ENCODE results near the gene KCNJ12. TPM values are rescaled to one million over a fixed set of nuclear protein-coding genes. Genes with fewer than 3 reads are reported as not detected.

The KCNJ12 gene
- total RNA-seq, 1 experiment from 2014 or later = 2.3 TPM

- H3K9me3 Mint-ChIP-seq = peaks cover 11% of the 10 kb centered on the region
- H3K27me3 Mint-ChIP-seq (ENCODE audit: low read depth) = peaks cover 52% of the 10 kb centered on the region
- H3K4me3 Mint-ChIP-seq = no peak overlapping the region
- peaks cover 8% of the 10 kb centered on the region for H3K36me3 Mint-ChIP-seq
- ATAC-seq (no peak), DNase-seq (ENCODE audit: low spot score) (no peak)
- peaks cover 20% of the 10 kb centered on the region for H3K4me1 Mint-ChIP-seq
- ChIA-PET POLR2A (no interaction called here), CTCF (interaction anchor here (1.4 kb wide), 1 partner anchor 10 kb away, joined by 4 read pairs; no protein-coding TSS in a partner anchor)
- H3K27ac Mint-ChIP-seq = no peak overlapping the region
- no peak for TF ChIP-seq NFATC4 (CRISPR knock-in tag; IDR thresholded peaks at IDR 0.05)
- TF ChIP-seq, protein P1, sequence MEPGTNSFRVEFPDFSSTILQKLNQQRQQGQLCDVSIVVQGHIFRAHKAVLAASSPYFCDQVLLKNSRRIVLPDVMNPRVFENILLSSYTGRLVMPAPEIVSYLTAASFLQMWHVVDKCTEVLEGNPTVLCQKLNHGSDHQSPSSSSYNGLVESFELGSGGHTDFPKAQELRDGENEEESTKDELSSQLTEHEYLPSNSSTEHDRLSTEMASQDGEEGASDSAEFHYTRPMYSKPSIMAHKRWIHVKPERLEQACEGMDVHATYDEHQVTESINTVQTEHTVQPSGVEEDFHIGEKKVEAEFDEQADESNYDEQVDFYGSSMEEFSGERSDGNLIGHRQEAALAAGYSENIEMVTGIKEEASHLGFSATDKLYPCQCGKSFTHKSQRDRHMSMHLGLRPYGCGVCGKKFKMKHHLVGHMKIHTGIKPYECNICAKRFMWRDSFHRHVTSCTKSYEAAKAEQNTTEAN (CRISPR knock-in tag; IDR thresholded peaks at IDR 0.05) = no peak
- TF ChIP-seq ELF4 (CRISPR knock-in tag; IDR thresholded peaks at IDR 0.05; ENCODE audit: low read depth) = no peak
- no peak for TF ChIP-seq MYBL2 (CRISPR knock-in tag; IDR thresholded peaks at IDR 0.05)
- TF ChIP-seq NFYB (CRISPR knock-in tag; conservative IDR thresholded peaks at IDR 0.05; ENCODE audit: low read depth) = no peak
- TF ChIP-seq ATF1 (CRISPR knock-in tag; IDR thresholded peaks at IDR 0.05) = no peak
- TF ChIP-seq, protein P2, sequence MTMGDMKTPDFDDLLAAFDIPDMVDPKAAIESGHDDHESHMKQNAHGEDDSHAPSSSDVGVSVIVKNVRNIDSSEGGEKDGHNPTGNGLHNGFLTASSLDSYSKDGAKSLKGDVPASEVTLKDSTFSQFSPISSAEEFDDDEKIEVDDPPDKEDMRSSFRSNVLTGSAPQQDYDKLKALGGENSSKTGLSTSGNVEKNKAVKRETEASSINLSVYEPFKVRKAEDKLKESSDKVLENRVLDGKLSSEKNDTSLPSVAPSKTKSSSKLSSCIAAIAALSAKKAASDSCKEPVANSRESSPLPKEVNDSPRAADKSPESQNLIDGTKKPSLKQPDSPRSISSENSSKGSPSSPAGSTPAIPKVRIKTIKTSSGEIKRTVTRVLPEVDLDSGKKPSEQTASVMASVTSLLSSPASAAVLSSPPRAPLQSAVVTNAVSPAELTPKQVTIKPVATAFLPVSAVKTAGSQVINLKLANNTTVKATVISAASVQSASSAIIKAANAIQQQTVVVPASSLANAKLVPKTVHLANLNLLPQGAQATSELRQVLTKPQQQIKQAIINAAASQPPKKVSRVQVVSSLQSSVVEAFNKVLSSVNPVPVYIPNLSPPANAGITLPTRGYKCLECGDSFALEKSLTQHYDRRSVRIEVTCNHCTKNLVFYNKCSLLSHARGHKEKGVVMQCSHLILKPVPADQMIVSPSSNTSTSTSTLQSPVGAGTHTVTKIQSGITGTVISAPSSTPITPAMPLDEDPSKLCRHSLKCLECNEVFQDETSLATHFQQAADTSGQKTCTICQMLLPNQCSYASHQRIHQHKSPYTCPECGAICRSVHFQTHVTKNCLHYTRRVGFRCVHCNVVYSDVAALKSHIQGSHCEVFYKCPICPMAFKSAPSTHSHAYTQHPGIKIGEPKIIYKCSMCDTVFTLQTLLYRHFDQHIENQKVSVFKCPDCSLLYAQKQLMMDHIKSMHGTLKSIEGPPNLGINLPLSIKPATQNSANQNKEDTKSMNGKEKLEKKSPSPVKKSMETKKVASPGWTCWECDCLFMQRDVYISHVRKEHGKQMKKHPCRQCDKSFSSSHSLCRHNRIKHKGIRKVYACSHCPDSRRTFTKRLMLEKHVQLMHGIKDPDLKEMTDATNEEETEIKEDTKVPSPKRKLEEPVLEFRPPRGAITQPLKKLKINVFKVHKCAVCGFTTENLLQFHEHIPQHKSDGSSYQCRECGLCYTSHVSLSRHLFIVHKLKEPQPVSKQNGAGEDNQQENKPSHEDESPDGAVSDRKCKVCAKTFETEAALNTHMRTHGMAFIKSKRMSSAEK (CRISPR knock-in tag; IDR thresholded peaks at IDR 0.05; ENCODE audit: borderline replicate concordance) = no peak
- TF ChIP-seq, protein P3, sequence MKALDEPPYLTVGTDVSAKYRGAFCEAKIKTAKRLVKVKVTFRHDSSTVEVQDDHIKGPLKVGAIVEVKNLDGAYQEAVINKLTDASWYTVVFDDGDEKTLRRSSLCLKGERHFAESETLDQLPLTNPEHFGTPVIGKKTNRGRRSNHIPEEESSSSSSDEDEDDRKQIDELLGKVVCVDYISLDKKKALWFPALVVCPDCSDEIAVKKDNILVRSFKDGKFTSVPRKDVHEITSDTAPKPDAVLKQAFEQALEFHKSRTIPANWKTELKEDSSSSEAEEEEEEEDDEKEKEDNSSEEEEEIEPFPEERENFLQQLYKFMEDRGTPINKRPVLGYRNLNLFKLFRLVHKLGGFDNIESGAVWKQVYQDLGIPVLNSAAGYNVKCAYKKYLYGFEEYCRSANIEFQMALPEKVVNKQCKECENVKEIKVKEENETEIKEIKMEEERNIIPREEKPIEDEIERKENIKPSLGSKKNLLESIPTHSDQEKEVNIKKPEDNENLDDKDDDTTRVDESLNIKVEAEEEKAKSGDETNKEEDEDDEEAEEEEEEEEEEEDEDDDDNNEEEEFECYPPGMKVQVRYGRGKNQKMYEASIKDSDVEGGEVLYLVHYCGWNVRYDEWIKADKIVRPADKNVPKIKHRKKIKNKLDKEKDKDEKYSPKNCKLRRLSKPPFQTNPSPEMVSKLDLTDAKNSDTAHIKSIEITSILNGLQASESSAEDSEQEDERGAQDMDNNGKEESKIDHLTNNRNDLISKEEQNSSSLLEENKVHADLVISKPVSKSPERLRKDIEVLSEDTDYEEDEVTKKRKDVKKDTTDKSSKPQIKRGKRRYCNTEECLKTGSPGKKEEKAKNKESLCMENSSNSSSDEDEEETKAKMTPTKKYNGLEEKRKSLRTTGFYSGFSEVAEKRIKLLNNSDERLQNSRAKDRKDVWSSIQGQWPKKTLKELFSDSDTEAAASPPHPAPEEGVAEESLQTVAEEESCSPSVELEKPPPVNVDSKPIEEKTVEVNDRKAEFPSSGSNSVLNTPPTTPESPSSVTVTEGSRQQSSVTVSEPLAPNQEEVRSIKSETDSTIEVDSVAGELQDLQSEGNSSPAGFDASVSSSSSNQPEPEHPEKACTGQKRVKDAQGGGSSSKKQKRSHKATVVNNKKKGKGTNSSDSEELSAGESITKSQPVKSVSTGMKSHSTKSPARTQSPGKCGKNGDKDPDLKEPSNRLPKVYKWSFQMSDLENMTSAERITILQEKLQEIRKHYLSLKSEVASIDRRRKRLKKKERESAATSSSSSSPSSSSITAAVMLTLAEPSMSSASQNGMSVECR (CRISPR knock-in tag; IDR thresholded peaks at IDR 0.05; ENCODE audit: borderline replicate concordance) = no peak
These were observed 91.0 kb downstream of the KCNJ12 start for GRCh38 chr17:21467196-21467595.

GRCh38 chr17:21467739-21468490 lies 91.8 kb downstream of the KCNJ12 start:
- Mint-ChIP-seq H3K4me1 (peaks cover 18% of the 10 kb centered on the region), H3K27me3 (ENCODE audit: low read depth) (peaks cover 51% of the 10 kb centered on the region), H3K27ac (no peak overlapping the region), H3K9me3 (peaks cover 11% of the 10 kb centered on the region), H3K36me3 (peaks cover 8% of the 10 kb centered on the region), H3K4me3 (no peak overlapping the region)
- no peak for DNase-seq (ENCODE audit: low spot score)
- no peak for ATAC-seq
- POLR2A ChIA-PET = no interaction called here
- CTCF ChIA-PET = interaction anchor here (3.3 kb wide), 1 partner anchor 10 kb away, joined by 21 read pairs; no protein-coding TSS in a partner anchor
- TF ChIP-seq, protein P4, sequence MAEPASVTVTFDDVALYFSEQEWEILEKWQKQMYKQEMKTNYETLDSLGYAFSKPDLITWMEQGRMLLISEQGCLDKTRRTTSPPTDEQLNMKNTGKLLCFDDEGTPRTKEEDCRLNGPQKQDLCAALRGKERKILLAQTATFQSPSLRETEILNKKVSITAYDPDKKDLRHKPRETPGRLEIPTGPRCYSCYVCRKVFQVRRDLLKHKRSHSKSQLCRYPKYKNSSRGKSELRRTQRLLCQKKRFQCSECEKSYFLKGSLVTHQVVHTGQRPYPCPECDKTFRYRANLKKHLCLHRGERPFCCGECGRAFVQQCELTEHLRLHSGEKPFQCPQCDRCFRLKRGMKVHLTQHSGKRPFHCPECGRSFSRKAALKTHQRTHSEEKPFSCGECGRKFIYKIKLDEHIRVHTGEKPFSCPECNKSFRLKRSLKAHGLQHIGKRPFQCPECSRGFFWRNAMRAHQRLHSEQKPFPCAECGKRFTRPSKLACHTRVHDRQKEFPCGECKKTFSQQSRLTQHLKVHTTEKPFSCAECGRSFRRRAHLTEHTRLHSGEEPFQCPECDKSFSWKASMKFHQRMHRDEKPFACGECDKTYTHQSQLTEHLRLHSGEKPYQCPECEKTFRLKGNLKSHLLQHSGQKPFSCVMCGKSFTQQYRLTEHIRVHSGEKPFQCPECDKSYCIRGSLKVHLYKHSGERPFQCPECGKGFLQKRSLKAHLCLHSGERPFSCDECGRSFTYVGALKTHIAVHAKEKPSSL (CRISPR knock-in tag; conservative IDR thresholded peaks at IDR 0.05) = no peak
- TF ChIP-seq NR3C1 (CRISPR knock-in tag; conservative IDR thresholded peaks at IDR 0.05; ENCODE audit: low read depth) = no peak
- TF ChIP-seq, protein P5, sequence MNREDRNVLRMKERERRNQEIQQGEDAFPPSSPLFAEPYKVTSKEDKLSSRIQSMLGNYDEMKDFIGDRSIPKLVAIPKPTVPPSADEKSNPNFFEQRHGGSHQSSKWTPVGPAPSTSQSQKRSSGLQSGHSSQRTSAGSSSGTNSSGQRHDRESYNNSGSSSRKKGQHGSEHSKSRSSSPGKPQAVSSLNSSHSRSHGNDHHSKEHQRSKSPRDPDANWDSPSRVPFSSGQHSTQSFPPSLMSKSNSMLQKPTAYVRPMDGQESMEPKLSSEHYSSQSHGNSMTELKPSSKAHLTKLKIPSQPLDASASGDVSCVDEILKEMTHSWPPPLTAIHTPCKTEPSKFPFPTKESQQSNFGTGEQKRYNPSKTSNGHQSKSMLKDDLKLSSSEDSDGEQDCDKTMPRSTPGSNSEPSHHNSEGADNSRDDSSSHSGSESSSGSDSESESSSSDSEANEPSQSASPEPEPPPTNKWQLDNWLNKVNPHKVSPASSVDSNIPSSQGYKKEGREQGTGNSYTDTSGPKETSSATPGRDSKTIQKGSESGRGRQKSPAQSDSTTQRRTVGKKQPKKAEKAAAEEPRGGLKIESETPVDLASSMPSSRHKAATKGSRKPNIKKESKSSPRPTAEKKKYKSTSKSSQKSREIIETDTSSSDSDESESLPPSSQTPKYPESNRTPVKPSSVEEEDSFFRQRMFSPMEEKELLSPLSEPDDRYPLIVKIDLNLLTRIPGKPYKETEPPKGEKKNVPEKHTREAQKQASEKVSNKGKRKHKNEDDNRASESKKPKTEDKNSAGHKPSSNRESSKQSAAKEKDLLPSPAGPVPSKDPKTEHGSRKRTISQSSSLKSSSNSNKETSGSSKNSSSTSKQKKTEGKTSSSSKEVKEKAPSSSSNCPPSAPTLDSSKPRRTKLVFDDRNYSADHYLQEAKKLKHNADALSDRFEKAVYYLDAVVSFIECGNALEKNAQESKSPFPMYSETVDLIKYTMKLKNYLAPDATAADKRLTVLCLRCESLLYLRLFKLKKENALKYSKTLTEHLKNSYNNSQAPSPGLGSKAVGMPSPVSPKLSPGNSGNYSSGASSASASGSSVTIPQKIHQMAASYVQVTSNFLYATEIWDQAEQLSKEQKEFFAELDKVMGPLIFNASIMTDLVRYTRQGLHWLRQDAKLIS (CRISPR knock-in tag; IDR thresholded peaks at IDR 0.05; ENCODE audit: borderline replicate concordance) = no peak
- no peak for TF ChIP-seq ESRRA (CRISPR knock-in tag; IDR thresholded peaks at IDR 0.05; ENCODE audit: borderline replicate concordance)
- no peak for TF ChIP-seq ATF6 (CRISPR knock-in tag; IDR thresholded peaks at IDR 0.05)
- no peak for TF ChIP-seq ZNF423 (CRISPR knock-in tag; IDR thresholded peaks at IDR 0.05)
- TF ChIP-seq ATF1 (CRISPR knock-in tag; IDR thresholded peaks at IDR 0.05) = no peak
- TF ChIP-seq SMAD4 (CRISPR knock-in tag; IDR thresholded peaks at IDR 0.05) = no peak
